CD8-positive, alpha-beta memory T cell (primary cell): ENCODE results near the gene SLAIN1. TPM values are rescaled to one million over a fixed set of nuclear protein-coding genes. Genes with fewer than 3 reads are reported as not detected.

Experiments
- CTCF ChIA-PET: fragments of 350-600 bp; sonication (Branson Sonifier 250); formaldehyde crosslinking; loops from one replicate; lab custom pipeline; 2021; ENCODE audit warnings: antibody characterized with exemption; lab: Charles Lee
- POLR2A ChIA-PET: fragments of 350-600 bp; sonication (Branson Sonifier 250); formaldehyde crosslinking; loops from one replicate; lab custom pipeline; 2021; ENCODE audit warnings: antibody characterized with exemption; lab: Charles Lee
- DNase-seq, 5 donors: peaks; one replicate each; pipeline versions ENCODE4 v3.0.0 to v3.0.0-alpha.2; 2020 to 2022; ENCODE audit warnings: mixed read lengths in 1 of 5
- H3K27ac ChIP-seq: one replicate; pipeline ENCODE4 v1.7.0; 2013; ENCODE audit warnings: low read depth, mild to moderate bottlenecking, low read length, moderate library complexity
- H3K27me3 ChIP-seq: 2 replicates; pipeline ENCODE4 v1.7.0; 2013; ENCODE audit warnings: low read length, mild to moderate bottlenecking; ENCODE audit not compliant: insufficient read depth, poor library complexity, severe bottlenecking
- H3K36me3 ChIP-seq: 2 replicates; pipeline ENCODE4 v1.7.0; 2013; ENCODE audit warnings: mild to moderate bottlenecking, low read length, moderate library complexity; ENCODE audit not compliant: insufficient read depth
- H3K4me1 ChIP-seq: 2 replicates; pipeline ENCODE4 v1.7.0; 2013; ENCODE audit warnings: mild to moderate bottlenecking, low read length, moderate library complexity; ENCODE audit not compliant: insufficient read depth
- H3K4me3 ChIP-seq: 2 replicates; pipeline ENCODE4 v1.7.0; 2013; ENCODE audit warnings: mild to moderate bottlenecking, low read length
- H3K9me3 ChIP-seq: 2 replicates; pipeline ENCODE4 v1.7.0; 2013; ENCODE audit warnings: mild to moderate bottlenecking, low read length
- H3K27ac Mint-ChIP-seq, 8 donors: one replicate each; pipeline ENCODE4 v1.8.0; 2020 to 2021; ENCODE audit warnings: mixed read lengths in 8 of 8, mild to moderate bottlenecking in 6 of 8, inconsistent platforms in 3 of 8, moderate library complexity in 3 of 8
- H3K27me3 Mint-ChIP-seq, 2 donors: one replicate each; pipeline ENCODE4 v1.8.0; 2020 to 2021; ENCODE audit warnings: mixed read lengths in 2 of 2, mild to moderate bottlenecking in 1 of 2, moderate library complexity in 1 of 2
- H3K36me3 Mint-ChIP-seq, 3 donors: one replicate each; pipeline ENCODE4 v1.8.0; 2020 to 2021; ENCODE audit warnings: mixed read lengths in 3 of 3, inconsistent platforms in 1 of 3, mild to moderate bottlenecking in 1 of 3
- H3K4me1 Mint-ChIP-seq, 3 donors: one replicate each; pipeline ENCODE4 v1.8.0; 2020 to 2021; ENCODE audit warnings: mixed read lengths in 3 of 3, inconsistent platforms in 1 of 3, mild to moderate bottlenecking in 1 of 3
- H3K4me3 Mint-ChIP-seq, 7 donors: one replicate each; pipeline ENCODE4 v1.8.0; 2020 to 2021; ENCODE audit warnings: mixed read lengths in 7 of 7, mild to moderate bottlenecking in 6 of 7, moderate library complexity in 4 of 7, inconsistent platforms in 2 of 7
- H3K9me3 Mint-ChIP-seq, 5 donors: one replicate each; pipeline ENCODE4 v1.8.0; 2020 to 2022; ENCODE audit warnings: mixed read lengths in 5 of 5, mild to moderate bottlenecking in 3 of 5, moderate library complexity in 2 of 5, inconsistent platforms in 1 of 5
- polyA plus RNA-seq: library from polyadenylated mRNA; unstranded; fragments of 300-500 nt; fragmentation: Illumina TruSeq; gene quantifications from one replicate; pipeline ENCODE4 v1.2.3, GENCODE V29; 2021
- total RNA-seq, 2 experiments: library from RNA; stranded (reverse); gene quantifications; one replicate each; pipeline ENCODE4 v1.2.3, GENCODE V29; 2021

Gene SLAIN1
- total and polyA plus RNA-seq, 3 experiments from 2014 or later: 29.6 to 43.3 (median 31.8) TPM

GRCh38 chr13:77767413-77767812, 69.9 kb downstream of the SLAIN1 start:
- H3K27me3 Mint-ChIP-seq: no peaks in the 10 kb centered on the region
- Histone ChIP-seq H3K4me1 (no peaks in the 10 kb centered on the region), H3K4me3 (no peak overlapping the region), H3K27me3 (no peaks in the 10 kb centered on the region), H3K27ac (no peak overlapping the region), H3K36me3 (no peaks in the 10 kb centered on the region), H3K9me3 (no peaks in the 10 kb centered on the region)
- peaks cover 26 to 46% (median 32%) of the 10 kb centered on the region in 3 donors for H3K36me3 Mint-ChIP-seq
- peak overlapping the region in 1 of 8 donors; percentile 0 for H3K27ac Mint-ChIP-seq
- CTCF ChIA-PET: no interaction called here
- no peak overlapping the region for H3K4me3 Mint-ChIP-seq
- no peaks in the 10 kb centered on the region for H3K4me1 Mint-ChIP-seq
- POLR2A ChIA-PET: no interaction called here
- H3K9me3 Mint-ChIP-seq: peaks cover 0 to 2% (median 0%) of the 10 kb centered on the region in 5 donors
- DNase-seq: no peak

- H3K4me1 Mint-ChIP-seq: no peaks in the 10 kb centered on the region
- H3K4me1 ChIP-seq: no peaks in the 10 kb centered on the region
- H3K27ac Mint-ChIP-seq: peak overlapping the region in 1 of 8 donors; percentile 48
- H3K27ac ChIP-seq: no peak overlapping the region
- H3K36me3 ChIP-seq: no peaks in the 10 kb centered on the region
- no peaks in the 10 kb centered on the region for H3K9me3 ChIP-seq
- H3K27me3 ChIP-seq: no peaks in the 10 kb centered on the region
- H3K36me3 Mint-ChIP-seq: no peaks in the 10 kb centered on the region
- H3K9me3 Mint-ChIP-seq: no peaks in the 10 kb centered on the region
- CTCF ChIA-PET: no interaction called here
- H3K4me3 ChIP-seq: no peak overlapping the region
- H3K27me3 Mint-ChIP-seq: no peaks in the 10 kb centered on the region
- no peak overlapping the region for H3K4me3 Mint-ChIP-seq
- no peak for DNase-seq
- POLR2A ChIA-PET: no interaction called here
These were observed 76.7 kb downstream of the SLAIN1 start for GRCh38 chr13:77774181-77774580.

GRCh38 chr13:77776704-77777103, 79.2 kb downstream of the SLAIN1 start:
- H3K36me3 ChIP-seq: no peaks in the 10 kb centered on the region
- no peak overlapping the region for H3K27ac Mint-ChIP-seq
- no peak overlapping the region for H3K27ac ChIP-seq
- no peaks in the 10 kb centered on the region for H3K27me3 Mint-ChIP-seq
- no peaks in the 10 kb centered on the region for H3K9me3 ChIP-seq
- ChIA-PET POLR2A (no interaction called here), CTCF (interaction anchor here (1.0 to 2.0 kb wide), 3 partner anchors 10 to 346 kb away, joined by 3 to 9 read pairs (median 3); no protein-coding TSS in a partner anchor)
- H3K36me3 Mint-ChIP-seq: no peaks in the 10 kb centered on the region
- no peaks in the 10 kb centered on the region for H3K9me3 Mint-ChIP-seq
- H3K4me3 Mint-ChIP-seq: no peak overlapping the region
- no peaks in the 10 kb centered on the region for H3K27me3 ChIP-seq
- DNase-seq: no peak
- peaks cover 7 to 8% (median 8%) of the 10 kb centered on the region in 3 donors for H3K4me1 Mint-ChIP-seq
- H3K4me3 ChIP-seq: no peak overlapping the region
- no peaks in the 10 kb centered on the region for H3K4me1 ChIP-seq

DNA sequence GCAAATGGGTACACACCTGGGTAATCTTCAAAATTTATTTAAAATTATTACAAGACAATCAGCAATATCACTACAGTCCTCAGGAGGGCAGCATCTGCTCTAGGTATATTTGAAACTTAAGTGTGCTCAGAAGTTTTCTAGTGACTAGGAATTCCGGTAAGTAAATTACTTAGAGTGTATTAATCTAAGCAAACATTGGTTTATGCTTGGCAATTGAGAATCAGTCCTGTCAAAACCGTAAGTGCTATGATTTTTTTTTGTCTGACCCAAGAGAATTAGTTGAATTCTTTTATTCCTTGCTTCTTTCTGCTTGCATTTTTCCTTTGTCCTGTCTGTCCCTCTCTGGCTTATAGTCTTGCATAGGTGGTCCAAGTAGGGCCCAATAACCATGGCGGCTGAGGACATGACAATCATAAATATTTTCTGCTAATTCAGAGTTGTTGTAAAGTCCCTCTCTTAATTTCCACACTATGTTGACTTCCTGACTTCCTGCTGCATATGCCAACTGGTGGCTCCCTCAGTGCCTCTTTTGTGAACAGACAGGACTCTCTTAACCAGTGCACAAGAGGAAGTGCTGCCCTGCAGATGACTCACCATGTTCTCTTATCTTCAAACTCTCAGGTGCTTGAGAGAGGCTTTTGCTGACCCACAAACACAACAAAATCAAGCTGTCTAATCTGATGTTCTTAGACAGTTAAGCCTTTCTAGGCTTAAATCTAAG, 82.2 kb downstream of the SLAIN1 start:
- CTCF ChIA-PET: no interaction called here
- H3K4me1 Mint-ChIP-seq: peaks cover 7 to 8% (median 8%) of the 10 kb centered on the region in 3 donors

GRCh38 chr13:77781808-77782207, 84.3 kb downstream of the SLAIN1 start:
- no peaks in the 10 kb centered on the region for H3K36me3 Mint-ChIP-seq
- H3K4me1 Mint-ChIP-seq: peaks cover 7 to 8% (median 8%) of the 10 kb centered on the region in 3 donors
- peaks cover 0 to 7% of the 10 kb centered on the region in 2 donors for H3K27me3 Mint-ChIP-seq
- POLR2A ChIA-PET: no interaction called here
- Histone ChIP-seq H3K27me3 (no peaks in the 10 kb centered on the region), H3K4me3 (no peak overlapping the region), H3K4me1 (no peaks in the 10 kb centered on the region), H3K9me3 (no peaks in the 10 kb centered on the region), H3K27ac (no peak overlapping the region), H3K36me3 (no peaks in the 10 kb centered on the region)
- H3K9me3 Mint-ChIP-seq: peaks cover 0 to 2% (median 0%) of the 10 kb centered on the region in 5 donors
- H3K4me3 Mint-ChIP-seq: no peak overlapping the region
- no peak overlapping the region for H3K27ac Mint-ChIP-seq
- DNase-seq: no peak
- CTCF ChIA-PET: interaction anchor here (1.4 kb wide), 1 partner anchor 339 kb away, joined by 4 read pairs; no protein-coding TSS in a partner anchor

More for the DNA sequence above, 82.2 kb downstream of the SLAIN1 start:
- H3K36me3 ChIP-seq: no peaks in the 10 kb centered on the region
- Mint-ChIP-seq H3K36me3 (no peaks in the 10 kb centered on the region), H3K27me3 (peaks cover 0 to 7% of the 10 kb centered on the region in 2 donors), H3K9me3 (peaks cover 0 to 2% (median 0%) of the 10 kb centered on the region in 5 donors), H3K4me3 (no peak overlapping the region), H3K27ac (no peak overlapping the region)
- H3K4me1 ChIP-seq: no peaks in the 10 kb centered on the region
- no peaks in the 10 kb centered on the region for H3K9me3 ChIP-seq
- H3K4me3 ChIP-seq: no peak overlapping the region
- DNase-seq: peak in 2 of 5 donors; percentile 10 to 26
- POLR2A ChIA-PET: no interaction called here
- H3K27ac ChIP-seq: no peak overlapping the region
- H3K27me3 ChIP-seq: no peaks in the 10 kb centered on the region

DNA sequence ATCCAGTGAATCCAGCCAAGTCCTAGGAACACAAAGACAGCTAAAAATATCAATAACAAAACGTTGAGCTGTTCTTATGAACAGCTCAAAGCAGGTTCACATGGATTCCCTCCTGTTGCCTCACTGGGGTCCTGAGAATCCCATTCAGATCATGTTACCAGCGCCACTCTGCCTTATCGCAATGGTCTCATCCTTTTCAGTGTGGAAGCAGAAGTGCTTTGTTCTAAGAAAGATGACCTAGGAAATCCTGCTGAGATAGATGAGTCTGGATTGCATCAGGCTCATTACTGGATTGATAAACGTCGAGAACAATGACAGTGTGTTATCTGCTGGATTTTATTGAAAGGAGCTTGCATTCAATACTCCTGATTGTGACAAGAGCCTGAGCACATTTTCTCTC, 87.0 kb downstream of the SLAIN1 start:
- ChIA-PET CTCF (no interaction called here), POLR2A (no interaction called here)
- Mint-ChIP-seq H3K27me3 (peaks cover 0 to 7% of the 10 kb centered on the region in 2 donors), H3K27ac (no peak overlapping the region), H3K36me3 (peaks cover 0 to 12% (median 2%) of the 10 kb centered on the region in 3 donors), H3K4me3 (no peak overlapping the region), H3K9me3 (peaks cover 0 to 7% (median 0%) of the 10 kb centered on the region in 5 donors), H3K4me1 (peaks cover 7% of the 10 kb centered on the region in 3 donors)
- Histone ChIP-seq H3K4me1 (no peaks in the 10 kb centered on the region), H3K27ac (no peak overlapping the region), H3K9me3 (no peaks in the 10 kb centered on the region), H3K36me3 (no peaks in the 10 kb centered on the region), H3K4me3 (no peak overlapping the region), H3K27me3 (no peaks in the 10 kb centered on the region)
- DNase-seq: no peak

- Histone ChIP-seq H3K27ac (no peak overlapping the region), H3K36me3 (no peaks in the 10 kb centered on the region), H3K9me3 (no peaks in the 10 kb centered on the region), H3K4me3 (no peak overlapping the region), H3K4me1 (no peaks in the 10 kb centered on the region), H3K27me3 (no peaks in the 10 kb centered on the region)
- Mint-ChIP-seq H3K9me3 (peaks cover under 1 to 27% (median 19%) of the 10 kb centered on the region in 5 donors), H3K4me3 (no peak overlapping the region), H3K27ac (no peak overlapping the region), H3K36me3 (peaks cover 0 to 28% (median 2%) of the 10 kb centered on the region in 3 donors), H3K4me1 (no peaks in the 10 kb centered on the region), H3K27me3 (peaks cover 6 to 7% of the 10 kb centered on the region in 2 donors)
- CTCF ChIA-PET: interaction anchor here (1.1 to 1.3 kb wide), 3 partner anchors 10 to 334 kb away, joined by 3 to 5 read pairs (median 4); no protein-coding TSS in a partner anchor
- POLR2A ChIA-PET: no interaction called here
- DNase-seq: no peak
These were observed 89.3 kb downstream of the SLAIN1 start for GRCh38 chr13:77786695-77787287.

DNA sequence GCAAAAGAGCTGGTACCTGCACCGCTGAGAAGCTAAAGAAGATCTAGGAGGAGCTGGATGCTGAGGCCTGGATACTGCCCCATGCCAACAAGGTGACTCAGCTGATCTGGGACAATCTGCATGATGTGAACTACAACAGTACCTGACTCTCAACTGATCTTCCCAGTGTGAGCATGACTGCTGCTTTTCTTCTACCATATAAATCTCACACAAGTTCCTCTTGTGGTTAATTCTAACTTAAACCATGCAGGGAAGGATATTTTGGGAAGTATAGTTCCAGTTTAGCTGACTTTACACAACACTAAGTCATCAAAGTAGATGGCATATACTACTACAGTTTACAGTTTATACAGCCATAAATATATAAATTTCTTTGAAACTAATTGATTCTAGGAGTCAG, 91.9 kb downstream of the SLAIN1 start:
- no peak overlapping the region for H3K27ac ChIP-seq
- no peaks in the 10 kb centered on the region for H3K36me3 ChIP-seq
- Mint-ChIP-seq H3K4me3 (no peak overlapping the region), H3K4me1 (no peaks in the 10 kb centered on the region), H3K36me3 (peaks cover 1 to 31% (median 3%) of the 10 kb centered on the region in 3 donors), H3K27me3 (peaks cover 1 to 15% of the 10 kb centered on the region in 2 donors), H3K27ac (no peak overlapping the region), H3K9me3 (peaks cover 8 to 38% (median 35%) of the 10 kb centered on the region in 5 donors)
- no peak for DNase-seq
- H3K9me3 ChIP-seq: no peaks in the 10 kb centered on the region
- no peak overlapping the region for H3K4me3 ChIP-seq
- CTCF ChIA-PET: no interaction called here
- POLR2A ChIA-PET: no interaction called here
- H3K4me1 ChIP-seq: no peaks in the 10 kb centered on the region
- H3K27me3 ChIP-seq: no peaks in the 10 kb centered on the region
